ENCODE data around the gene UNC5A. TPM values are rescaled to one million over a fixed set of nuclear protein-coding genes. Genes with fewer than 3 reads are reported as not detected.

The UNC5A gene
- total RNA-seq, 1 donor from 2014 or later, result 1.7 TPM

DNA sequence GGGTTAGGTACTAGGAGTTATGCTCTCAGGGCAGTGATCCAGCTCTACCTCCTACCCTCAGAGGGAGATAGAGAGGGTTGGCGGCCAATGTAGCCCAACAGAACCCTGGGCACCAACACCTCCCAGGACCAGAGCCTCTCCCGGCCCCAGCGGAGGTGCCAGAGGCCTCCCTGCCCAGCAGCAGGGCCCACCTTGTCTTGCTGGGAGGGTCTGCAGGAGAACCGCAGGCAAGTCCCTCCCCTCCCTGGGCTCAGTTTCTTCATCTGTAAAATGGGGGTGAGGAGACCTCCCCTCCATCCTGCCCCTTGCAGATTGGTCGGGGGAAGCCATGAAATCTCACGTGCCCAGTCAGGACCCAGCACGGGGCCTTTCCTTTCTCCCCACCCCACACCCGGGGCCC, 54.4 kb downstream of the UNC5A start:
- no peak for DNase-seq (ENCODE audit: extremely low spot score, unreplicated experiment)
- Mint-ChIP-seq H3K4me1 (ENCODE audit: unreplicated experiment) (peaks cover 16% of the 10 kb centered on the region), H3K27ac (no peak overlapping the region), H3K36me3 (no peaks in the 10 kb centered on the region), H3K27me3 (peaks cover 28% of the 10 kb centered on the region), H3K4me3 (no peak overlapping the region), H3K9me3 (no peaks in the 10 kb centered on the region)
- TF ChIP-seq, protein P1, sequence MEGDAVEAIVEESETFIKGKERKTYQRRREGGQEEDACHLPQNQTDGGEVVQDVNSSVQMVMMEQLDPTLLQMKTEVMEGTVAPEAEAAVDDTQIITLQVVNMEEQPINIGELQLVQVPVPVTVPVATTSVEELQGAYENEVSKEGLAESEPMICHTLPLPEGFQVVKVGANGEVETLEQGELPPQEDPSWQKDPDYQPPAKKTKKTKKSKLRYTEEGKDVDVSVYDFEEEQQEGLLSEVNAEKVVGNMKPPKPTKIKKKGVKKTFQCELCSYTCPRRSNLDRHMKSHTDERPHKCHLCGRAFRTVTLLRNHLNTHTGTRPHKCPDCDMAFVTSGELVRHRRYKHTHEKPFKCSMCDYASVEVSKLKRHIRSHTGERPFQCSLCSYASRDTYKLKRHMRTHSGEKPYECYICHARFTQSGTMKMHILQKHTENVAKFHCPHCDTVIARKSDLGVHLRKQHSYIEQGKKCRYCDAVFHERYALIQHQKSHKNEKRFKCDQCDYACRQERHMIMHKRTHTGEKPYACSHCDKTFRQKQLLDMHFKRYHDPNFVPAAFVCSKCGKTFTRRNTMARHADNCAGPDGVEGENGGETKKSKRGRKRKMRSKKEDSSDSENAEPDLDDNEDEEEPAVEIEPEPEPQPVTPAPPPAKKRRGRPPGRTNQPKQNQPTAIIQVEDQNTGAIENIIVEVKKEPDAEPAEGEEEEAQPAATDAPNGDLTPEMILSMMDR (conservative IDR thresholded peaks at IDR 0.05), result no peak

DNA sequence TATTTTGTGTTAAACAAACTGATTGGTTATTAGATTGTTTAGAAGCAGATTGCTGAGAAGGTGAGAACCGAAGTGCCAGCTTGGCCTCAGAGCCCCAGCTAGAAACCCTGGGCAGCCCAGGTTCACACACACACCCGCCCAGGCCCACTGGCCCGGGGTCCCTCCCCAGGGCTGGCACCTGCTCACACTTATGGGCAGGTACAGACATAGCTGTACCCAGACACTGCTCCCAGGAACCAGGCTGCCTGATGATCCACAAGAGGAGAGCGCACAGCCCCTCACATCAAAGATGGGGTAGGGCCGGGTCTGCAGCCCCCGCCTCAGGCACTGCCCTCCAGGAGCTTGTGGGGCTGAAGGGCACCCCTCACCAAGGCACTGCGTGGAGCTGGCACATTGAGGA, 55.6 kb downstream of the UNC5A start:
- DNase-seq (ENCODE audit: extremely low spot score, unreplicated experiment), result no peak
- peaks cover 28% of the 10 kb centered on the region for H3K27me3 Mint-ChIP-seq
- peaks cover 16% of the 10 kb centered on the region for H3K4me1 Mint-ChIP-seq (ENCODE audit: unreplicated experiment)
- H3K27ac Mint-ChIP-seq, result no peak overlapping the region
- H3K4me3 Mint-ChIP-seq, result no peak overlapping the region
- no peaks in the 10 kb centered on the region for H3K9me3 Mint-ChIP-seq
- no peaks in the 10 kb centered on the region for H3K36me3 Mint-ChIP-seq
- TF ChIP-seq, protein P1 (conservative IDR thresholded peaks at IDR 0.05), result no peak

DNA sequence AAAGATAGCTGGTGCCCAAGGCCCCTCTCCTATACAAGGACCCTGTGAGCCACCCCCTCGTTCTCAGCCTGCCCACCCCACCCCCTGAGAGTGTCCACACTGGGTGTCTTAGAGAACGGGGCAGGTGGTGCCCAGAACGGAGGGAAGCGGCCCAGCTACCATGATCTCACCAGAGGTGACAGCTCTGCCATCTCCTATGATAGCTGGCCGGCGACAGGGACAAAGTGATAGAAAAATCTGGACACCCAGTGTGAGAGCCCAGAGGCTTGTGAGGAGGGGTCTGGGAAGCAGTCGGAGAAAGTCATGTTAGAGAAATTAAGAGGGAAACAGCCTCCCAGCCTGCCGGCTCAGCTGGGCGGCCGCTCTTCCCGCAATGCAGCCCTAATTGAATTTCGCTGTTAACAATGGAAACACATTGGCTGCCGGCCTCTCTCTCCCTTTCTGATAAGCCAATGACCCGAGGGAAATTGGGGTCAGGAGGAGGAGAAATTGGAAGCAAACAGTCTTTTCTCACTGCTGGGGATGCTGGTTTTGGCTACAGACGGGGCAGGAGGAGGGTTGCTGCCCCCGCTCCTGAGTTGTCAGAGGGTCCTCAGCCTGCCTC, 56.5 kb downstream of the UNC5A start:
- no peaks in the 10 kb centered on the region for H3K36me3 Mint-ChIP-seq
- no peaks in the 10 kb centered on the region for H3K9me3 Mint-ChIP-seq
- peaks cover 28% of the 10 kb centered on the region for H3K27me3 Mint-ChIP-seq
- peaks cover 16% of the 10 kb centered on the region for H3K4me1 Mint-ChIP-seq (ENCODE audit: unreplicated experiment)
- no peak overlapping the region for H3K4me3 Mint-ChIP-seq
- DNase-seq (ENCODE audit: extremely low spot score, unreplicated experiment), result no peak
- TF ChIP-seq, protein P1 (conservative IDR thresholded peaks at IDR 0.05), result no peak
- H3K27ac Mint-ChIP-seq, result no peak overlapping the region

DNA sequence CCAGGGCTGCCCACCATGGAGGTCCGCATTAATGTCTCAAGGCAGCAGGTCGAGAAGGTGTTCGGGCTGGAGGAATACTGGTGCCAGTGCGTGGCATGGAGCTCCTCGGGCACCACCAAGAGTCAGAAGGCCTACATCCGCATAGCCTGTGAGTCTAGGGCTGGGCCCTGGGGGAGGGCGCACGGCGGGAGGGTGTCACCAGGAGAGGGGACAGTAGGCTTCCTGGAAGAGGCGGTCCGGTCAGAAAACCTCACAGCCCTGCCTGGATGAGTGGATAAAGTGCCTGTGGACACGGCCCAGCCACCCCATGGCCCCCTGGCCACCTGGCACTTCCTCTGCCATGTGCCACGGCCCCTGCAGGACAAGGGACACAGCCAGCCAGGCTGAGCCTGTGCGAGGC, 57.8 kb downstream of the UNC5A start:
- Mint-ChIP-seq H3K27me3 (peaks cover 26% of the 10 kb centered on the region), H3K27ac (no peak overlapping the region), H3K36me3 (no peaks in the 10 kb centered on the region), H3K4me1 (ENCODE audit: unreplicated experiment) (peaks cover 13% of the 10 kb centered on the region), H3K9me3 (no peaks in the 10 kb centered on the region), H3K4me3 (no peak overlapping the region)
- DNase-seq (ENCODE audit: extremely low spot score, unreplicated experiment), result no peak
- TF ChIP-seq, protein P1 (conservative IDR thresholded peaks at IDR 0.05), result no peak

DNA sequence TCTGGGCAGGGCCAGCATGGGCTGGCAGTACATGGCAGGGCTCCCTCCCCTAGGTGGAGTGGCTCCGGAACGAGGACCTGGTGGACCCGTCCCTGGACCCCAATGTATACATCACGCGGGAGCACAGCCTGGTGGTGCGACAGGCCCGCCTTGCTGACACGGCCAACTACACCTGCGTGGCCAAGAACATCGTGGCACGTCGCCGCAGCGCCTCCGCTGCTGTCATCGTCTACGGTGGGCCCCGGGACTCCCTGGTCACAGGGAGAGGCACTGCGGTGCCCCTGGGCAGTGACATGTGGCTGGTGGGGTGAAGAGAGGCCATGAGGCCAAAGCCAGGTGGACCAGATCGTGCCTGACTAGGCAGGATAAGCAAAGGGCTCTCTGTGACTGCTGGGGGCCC, 58.4 kb downstream of the UNC5A start:
- Mint-ChIP-seq H3K27ac (no peak overlapping the region), H3K36me3 (no peaks in the 10 kb centered on the region), H3K4me1 (ENCODE audit: unreplicated experiment) (peaks cover 11% of the 10 kb centered on the region), H3K9me3 (no peaks in the 10 kb centered on the region), H3K27me3 (peaks cover 26% of the 10 kb centered on the region), H3K4me3 (no peak overlapping the region)
- TF ChIP-seq, protein P1 (conservative IDR thresholded peaks at IDR 0.05), result no peak
- DNase-seq (ENCODE audit: extremely low spot score, unreplicated experiment), result no peak
